T-helper 22 cell (primary cell): ENCODE results near the gene IRF6.

Source experiments
- DNase-seq: peaks from one replicate; pipeline ENCODE4 v3.0.0-alpha.2; 2020; ENCODE audit warnings: low read depth

The IRF6 gene

DNA sequence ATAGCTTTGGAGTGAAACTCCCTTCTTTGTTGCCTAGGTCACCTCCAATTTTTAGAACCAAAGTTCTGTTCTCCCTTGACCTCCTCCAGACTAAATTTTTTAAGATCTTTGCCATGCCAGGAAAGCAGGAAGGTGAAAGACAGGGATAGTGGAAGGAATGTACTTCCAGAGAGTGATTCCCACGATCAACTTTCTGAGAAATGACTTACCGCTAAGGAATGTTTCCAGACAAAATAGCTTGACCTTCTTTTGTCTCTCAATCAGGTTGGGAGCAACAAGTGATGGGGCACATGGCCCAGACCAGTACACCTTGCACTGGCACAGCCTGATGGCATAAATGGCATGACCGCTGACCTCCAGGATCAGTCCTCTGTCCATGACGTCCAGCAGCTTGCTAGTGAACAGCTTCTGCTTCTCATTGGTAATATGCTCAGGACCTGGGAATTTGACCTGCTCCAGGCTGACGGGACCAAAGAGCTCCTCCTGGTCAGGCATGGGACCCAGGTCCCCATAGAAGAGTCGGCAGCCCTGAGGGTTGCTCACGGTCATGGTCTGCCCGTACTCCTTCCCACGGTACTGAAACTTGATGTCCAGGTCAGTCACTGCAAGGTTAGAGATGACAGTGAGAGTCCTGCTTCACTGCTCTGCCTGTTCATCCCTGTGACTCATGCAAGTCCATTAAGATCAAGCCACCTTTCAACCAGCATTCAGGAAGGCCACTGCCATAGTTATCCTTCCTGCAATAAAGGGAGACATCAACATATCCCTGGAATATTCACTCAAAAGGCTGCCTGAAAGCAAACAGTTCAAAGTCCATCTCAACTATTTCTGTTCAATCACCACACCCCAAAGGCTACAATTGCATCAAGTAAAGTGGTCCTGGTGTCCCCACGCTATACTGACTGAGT lies 15.4 kb downstream of the IRF6 start:
- no peak for DNase-seq

DNA sequence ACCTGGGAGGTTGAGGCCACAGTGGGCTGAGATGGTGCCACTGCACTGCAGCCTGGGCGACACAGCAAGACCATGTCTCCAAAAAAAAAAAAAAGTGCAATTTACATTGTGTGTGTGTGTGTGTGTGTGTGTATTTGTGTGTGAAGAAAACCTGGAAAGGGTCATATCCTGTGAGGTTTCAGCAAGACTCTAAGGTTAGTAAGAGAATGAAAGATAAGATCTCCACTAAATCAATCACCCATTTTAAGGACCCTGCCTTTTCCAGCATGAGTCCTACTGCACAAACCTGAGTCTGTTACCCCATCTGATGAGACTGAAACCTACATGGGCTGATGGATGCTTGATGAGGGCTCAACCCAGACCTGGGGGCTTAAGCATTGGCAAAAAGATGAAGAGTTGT lies 16.7 kb downstream of the IRF6 start:
- no peak for DNase-seq

DNA sequence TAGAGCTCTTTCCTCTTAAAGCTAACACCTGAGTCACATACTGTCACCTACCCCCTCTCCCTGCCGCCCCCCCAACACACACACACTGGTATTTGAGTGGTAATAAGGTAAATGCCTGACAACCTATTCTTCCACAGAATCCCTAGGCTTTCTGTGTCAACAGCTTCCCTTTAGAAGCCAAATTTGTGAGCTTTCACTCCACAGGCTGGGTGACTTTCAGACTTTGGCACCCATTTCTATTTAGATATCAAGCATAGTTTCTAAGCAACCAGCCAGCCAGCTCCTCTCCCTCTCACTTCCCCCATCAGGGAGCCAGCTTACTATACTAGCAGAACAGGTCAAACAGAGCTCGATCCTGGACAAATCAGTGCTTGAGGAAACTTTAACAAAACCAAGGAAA lies 18.4 kb downstream of the IRF6 start:
- DNase-seq, result no peak

DNA sequence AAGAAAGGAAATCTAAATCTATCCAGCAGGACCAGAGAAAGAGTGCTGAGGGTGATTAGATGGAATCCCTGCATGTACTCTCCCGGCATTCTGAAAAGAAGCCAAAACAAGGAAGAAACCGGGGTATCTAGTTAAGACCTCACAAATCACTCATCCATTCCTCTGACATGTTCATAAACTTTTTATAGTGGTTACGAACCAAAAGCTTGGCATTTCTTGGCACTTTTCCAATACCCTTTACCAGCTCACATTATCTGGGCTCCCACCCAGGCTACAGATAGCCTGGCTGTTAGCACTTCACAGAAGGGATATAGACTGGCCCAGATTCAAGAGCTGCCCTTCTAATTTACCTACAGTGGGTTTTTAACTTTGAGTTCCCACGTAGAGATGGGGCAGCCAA lies 19.8 kb downstream of the IRF6 start:
- DNase-seq, result no peak

DNA sequence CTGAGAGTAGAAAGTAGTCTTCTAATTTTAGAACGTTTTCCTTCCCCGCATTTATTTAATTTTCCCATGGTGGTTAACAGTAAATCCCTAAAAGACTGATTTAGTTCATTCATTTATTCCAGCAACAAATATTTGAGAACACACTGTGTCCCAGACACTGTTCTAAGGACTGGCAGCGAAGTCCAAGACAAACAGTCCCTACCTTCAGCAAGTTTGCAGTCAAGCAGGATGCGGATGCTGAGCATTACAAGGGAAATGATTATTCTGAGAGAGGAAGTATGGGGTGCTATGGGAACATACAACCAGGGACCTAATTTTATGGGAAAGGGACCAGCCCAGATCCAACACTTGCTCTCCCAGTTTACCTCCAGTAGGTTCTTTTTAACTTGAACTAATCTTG lies 20.4 kb downstream of the IRF6 start:
- no peak for DNase-seq

DNA sequence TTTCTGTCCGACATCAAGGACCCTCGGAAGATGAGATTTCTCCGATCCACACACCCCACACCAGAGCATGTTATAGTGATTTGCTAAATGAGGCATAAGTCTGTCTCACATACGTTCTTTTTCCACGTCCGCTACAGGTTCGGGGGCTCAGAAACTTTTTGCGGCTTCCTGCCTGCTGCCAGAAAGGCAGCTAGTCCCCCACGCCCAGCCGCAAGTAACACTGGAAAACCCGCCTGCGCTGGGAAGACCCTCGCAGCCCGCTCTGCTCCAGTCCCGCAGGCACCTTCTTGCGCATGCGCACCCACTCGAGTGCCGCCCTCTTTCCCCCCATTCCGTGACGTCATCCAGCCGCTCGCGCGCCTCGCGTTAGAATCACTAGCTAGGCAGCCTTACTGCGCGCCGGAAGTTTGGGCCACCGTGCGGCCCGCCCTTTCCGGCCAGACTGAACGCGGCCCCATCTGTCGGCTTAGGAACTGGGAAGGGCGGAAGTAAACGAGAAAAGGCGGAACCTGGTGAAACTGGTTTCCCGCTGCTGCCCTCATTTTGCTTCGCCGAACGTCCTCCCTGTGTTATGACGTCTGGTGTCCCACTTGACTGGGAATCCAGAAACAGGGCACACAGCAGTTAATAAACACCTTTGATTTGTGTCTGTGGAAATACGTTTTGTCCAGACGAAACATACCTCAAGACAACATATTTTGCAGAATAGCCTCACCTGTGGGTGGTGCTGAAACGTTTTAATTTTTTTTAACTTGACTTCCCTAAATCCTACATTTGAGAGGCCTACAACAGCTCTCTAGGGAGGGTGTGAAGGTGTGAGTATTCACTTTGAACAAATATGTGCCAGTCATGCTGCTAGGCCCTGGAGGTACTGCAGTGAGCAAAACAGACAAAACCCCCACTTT lies 21.4 kb downstream of the IRF6 start, which contains the start of gene C1orf74:
C1orf74 (minus strand) TSS at position 295 of the 905 bp plus-strand sequence. CDS start 925 bp downstream, outside the sequence.
- peak; percentile 97 for DNase-seq

DNA sequence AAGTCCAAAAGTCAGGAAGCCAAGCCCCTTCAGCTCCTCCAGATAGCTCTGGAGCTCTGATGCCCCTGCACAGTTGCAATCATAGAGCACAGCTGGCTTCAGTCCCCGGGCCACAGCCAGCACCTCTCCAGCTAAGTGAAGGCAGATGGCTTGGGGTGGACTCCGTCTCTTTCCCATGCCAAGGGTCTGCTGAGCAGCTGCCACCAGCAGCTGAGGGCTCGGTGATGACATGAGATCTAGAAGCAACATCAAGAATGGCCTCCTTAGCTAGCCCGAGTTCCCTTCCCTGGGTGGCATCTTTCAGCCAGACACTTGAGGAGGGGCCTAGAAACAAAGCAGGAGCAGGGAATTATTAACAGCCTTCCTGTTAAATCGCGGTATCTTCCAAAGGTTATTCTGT lies 22.6 kb downstream of the IRF6 start:
- DNase-seq, result no peak

DNA sequence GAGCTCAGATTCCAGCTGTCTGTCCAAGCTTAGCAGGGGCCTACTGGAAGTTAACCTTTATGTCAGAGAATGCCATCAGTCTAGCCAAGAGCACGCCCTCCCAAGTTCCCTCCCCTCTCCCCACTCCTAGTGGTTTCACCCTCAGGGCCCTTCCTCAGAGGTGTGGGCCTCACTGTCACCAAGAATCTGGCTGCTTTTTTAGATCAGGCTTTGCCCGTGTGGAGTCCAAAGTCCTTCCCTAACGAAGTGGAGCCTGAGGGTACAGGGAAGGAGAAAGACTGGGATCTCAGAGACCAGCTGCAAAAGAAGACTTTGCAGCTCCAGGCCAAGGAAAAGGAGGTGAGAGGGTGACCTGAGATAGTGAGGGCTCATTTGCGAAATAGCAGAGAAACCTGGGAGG lies 25.7 kb downstream of the IRF6 start:
- DNase-seq, result no peak

DNA sequence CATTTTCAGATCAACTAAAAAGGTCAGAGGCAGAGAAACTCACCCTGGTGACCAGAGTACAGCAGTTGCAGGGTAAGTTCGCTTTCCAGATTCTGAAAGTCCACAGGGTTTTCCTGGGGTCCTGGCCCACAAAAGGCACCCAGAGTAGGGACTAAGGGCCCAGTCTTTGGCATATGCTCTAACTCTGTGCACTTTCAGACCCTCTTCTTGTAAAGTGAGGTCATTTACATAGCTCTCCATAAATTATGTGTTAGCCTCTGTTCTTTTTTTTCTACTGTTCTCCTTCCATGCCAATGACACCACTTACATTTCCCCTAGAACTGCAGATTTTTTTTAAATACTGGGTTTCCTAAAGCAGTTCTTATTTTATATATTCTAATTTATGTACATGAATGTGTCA lies 27.8 kb downstream of the IRF6 start:
- no peak for DNase-seq

DNA sequence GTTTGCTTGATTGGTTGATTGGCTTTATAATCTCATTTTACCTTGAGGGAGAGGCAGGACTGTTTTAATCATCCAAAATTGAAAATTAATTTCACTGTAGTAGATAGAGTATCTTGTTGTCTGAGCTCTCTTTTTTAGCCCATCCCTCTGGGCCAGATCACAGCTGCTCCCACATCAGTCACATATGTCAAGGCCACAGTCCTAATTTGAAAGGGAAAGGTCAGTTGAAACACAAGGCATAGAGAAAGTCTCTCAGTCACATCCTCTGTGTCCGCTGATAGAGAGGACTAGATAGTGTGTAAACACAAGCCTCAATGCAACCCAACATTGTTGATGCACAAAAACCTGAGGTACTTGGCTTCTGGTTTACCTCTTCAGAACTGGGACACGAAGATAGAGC lies 28.4 kb downstream of the IRF6 start:
- DNase-seq, result no peak

DNA sequence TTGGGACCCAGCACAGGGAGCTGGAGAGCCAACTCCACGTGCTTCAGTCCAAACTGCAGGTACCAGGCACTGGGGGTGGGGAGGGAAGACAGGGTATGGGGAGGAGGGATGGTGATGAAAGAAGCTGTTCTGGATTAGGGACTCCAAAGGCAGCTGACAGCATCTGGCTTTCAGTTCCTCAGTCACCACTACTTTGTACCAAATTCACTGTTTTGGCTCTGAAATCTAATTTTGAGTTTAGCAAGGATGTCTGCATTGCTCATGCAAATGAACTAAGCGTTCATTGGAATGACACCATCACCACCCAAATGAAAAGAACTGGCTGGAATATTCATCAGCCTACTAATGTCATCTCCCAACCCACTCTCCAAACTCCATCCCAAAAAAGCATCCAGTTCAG lies 30.3 kb downstream of the IRF6 start:
- DNase-seq, result no peak

DNA sequence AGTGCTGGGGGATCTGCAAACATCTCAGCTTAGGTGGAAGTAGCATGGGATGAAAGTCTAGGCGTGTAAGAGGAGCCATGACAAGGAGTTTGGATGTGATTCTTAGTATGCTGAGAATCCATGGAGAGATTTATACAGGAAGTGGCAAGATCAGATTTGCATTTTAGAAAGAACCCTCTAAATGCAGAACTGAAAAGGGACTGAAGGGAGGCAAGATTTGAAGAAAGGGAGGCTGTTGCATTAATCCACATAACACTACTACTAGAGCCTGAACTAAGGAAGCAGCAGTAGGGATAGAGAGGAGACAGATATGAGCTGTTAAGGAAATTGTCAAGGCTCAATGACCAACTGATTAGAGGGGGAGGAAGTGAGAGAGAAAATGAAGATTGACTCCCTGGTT lies 31.4 kb downstream of the IRF6 start:
- no peak for DNase-seq

DNA sequence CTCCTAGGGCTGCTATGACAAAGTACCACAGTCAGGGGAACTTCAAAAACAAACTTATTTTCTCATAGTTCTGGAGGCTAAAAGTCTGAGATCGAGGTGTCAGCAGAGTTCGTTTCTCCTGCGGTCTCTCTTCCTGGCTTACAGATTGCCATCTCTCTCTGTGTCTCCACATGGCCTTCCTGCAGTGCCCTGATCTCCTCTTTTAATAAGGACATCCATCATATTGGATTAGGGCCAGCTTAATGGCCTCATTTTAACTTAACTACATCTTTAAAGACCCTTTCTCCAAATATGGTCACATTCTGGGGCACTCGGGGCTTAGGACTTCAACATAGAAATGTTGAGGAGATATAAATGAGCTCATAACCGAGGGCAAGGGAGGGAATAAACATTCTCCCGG lies 33.8 kb downstream of the IRF6 start:
- no peak for DNase-seq

DNA sequence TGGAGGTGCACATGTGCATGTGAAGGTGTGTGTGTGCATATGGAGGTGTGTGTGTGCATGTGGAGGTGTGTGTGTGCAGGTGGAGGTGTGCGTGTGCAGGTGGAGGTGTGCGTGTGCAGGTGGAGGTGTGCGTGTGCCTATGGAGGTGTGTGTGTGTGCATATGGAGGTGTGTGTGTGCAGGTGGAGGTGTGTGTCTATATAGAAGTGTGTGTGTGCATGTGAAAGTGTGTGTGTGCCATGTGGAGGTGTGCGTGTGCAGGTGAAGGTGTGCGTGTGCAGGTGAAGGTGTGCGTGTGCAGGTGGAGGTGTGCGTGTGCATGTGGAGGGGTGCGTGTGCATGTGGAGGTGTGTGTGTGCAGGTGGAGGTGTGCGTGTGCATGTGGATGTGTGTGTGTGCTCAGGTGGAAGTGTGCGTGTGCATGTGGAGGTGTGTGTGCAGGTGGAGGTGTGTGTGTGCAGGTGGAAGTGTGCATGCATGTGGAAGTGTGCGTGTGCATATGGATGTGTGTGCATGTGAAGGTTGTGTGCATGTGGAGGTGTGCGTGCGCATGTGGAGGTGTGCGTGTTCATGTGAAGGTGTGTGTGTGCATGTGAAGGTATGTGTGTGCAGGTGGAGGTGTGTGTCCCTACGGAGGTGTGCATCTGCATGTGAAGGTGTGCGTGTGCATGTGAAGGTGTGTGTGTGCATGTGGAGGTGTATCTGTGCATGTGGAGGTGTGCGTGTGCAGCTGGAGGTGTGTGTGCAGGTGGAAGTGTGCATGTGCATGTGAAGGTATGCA lies 35.1 kb downstream of the IRF6 start:
- no peak for DNase-seq

DNA sequence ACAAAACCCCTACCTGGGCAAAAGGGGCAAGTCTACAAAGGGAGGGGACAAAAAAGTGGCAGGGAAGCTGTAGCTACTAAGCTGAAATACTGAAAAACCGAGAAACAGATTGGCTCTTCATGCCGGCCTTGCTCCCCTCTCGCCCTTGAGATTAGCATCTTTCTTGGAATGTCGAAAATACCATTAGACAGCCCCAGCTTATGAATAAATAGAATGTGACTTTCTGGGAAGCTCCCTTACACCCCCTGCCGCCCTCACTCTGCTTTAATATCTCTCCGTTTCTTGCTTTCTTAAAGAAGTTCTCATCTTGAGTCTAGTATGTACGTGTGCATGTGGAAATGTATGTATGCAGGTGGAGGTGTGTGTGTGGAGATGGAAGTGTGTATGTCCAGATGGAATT lies 36.0 kb downstream of the IRF6 start:
- no peak for DNase-seq

DNA sequence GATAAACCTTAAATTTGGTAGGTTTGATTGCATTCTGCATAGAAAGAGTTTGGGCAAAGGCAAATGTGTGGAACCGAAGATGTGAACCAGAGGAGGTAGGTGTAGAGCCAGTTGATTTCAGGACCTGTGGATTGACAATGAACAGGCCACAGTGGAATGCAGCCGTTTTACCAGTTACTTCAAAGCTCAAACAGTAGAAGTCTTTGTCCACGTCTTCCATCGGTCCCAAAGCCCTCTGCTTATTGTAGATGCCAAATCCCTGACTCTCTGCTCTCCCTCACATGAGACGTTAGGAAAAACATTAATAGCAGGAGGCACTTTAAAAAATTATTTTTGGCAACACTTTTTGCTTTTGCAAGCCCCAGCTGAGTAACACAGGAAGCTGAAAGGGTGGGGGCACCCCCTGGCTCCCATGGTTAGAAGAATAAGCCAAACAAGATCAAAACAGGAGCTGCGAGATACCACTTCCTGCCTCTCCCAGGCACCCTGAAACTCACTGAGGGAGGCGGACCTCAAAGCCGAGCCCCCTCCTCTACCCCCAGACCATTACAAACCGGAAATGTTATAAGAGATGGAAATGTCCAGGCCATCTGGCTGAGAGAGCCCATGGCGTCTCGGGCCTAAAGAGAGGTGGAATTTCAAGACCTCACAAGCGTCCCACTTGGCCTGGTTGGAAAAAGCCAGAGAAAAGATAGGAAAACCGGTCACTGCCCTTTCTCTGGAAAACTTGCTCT lies 36.6 kb downstream of the IRF6 start:
- DNase-seq, result peak; percentile 62

DNA sequence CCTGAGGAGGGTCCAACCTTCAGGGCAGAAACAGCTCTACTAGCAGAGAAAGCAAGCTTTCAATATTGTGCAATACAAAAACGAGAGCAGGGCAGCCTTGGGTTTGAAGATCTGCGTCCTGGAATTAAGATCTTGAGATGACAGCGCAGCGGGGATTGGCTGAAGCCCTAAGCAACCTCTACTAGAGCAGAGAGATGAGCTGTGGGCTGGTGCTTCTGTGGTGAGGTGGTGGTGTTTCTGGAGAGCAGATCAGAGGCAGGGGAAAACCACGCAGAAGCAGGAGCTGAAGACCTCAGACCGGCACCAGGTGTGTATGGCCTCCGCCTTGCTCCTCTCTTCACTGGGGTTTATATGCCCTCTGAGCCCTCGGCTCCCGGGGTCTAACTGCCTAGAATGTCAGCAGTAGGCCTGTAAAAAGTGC lies 37.6 kb downstream of the IRF6 start:
- peak; percentile 70 for DNase-seq

DNA sequence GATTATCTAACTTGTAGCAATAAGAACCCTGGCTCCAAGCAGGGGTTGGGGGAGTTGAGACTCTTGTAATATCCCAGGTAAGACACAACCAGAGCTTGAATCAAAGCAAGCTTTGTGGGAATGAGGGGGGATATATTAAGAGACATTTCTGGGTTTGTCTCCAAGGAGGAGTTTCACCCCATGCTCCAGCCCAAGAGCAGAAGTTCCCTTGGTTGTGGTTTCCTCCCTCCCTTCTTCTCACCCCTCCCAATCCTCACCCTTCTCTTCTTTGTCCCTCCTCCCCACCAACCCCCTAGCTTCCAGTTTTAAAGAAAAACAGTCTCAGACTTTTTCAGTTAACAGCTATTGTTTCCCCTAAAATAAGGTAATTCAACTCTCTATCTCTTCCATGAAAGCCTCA lies 38.2 kb downstream of the IRF6 start:
- DNase-seq, result no peak

DNA sequence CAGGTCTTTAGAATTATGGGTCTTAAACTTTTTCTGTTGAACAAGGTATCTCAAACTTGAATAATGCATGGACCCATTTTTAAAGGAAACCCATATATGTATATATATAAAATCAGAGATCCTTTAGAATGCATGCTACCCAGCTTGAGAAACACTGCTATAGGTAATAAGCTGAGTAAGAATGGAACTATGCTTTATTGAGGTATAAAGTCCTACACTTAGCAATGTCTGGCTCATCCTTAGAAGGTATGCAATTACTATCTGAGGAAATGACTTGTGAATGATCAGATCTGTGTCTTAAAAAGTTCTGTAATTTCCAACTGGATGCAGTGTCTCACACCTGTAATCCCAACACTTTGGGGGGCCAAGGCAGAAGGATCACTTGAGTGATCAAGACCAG lies 38.8 kb downstream of the IRF6 start:
- DNase-seq, result no peak

DNA sequence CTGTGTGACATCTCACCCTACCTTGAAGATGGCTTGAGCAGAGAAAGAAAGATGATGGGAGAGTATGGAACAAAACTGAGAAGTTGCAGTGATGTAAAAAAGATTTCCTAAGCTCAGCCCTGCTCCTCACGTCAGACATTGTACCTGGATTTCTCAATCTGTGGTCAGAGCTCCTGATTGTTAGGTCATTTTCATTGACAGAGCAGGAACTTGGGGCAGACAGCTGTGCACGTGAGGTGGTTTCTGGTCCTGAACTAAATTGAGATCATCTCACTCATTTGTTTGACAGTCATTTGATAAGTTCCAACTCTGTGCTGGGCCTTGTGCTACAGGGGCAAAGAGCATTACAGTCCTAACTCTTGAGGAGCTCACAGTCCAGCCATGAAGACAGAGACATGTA lies 39.9 kb downstream of the IRF6 start:
- DNase-seq, result no peak

DNA sequence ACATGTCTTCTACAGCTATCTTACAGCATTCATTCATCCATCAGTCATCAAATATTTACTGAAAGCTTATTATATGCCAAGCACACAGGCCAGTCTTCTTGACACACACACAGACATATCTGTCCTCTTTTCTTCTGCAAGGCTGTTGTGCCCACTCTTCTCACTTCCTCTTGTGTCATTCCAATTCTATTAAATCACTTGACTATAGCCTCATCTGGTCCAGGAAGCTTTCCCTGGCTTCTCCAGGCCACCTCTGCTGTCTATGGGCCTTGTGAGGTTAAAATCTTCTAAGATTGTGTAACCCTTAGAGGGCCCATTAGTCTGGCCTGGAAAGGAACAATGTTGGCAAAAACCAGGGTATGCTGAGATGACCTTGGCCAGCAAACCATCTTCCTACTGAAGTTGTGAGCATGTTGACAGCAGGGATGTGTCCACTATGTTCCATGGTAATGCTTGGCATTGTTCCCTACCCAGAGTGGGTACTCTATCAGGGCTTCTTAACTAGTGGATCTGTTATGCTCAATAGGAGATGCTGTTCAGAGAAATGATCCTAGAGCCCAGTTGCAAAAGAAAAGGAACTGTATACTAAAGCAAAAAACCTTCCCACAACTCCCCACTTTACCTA lies 44.8 kb downstream of the IRF6 start:
- no peak for DNase-seq
